Subcutaneous abdominal adipose tissue (tissue), 5 donors: Measurements from ENCODE around the gene PPEF1.
"Not testable (repeated sequence)": the region's sequence is repeated elsewhere in the genome, so short reads cannot be mapped to it uniquely, and the experiment has no call there.

Experiments used
- H3K27ac ChIP-seq: one replicate; pipeline ENCODE4 v1.7.0; 2013; ENCODE audit warnings: low read depth, mild to moderate bottlenecking, inconsistent platforms, low read length, moderate library complexity
- H3K27me3 ChIP-seq, 5 donors: one replicate each; pipeline ENCODE4 v1.7.0; 2013; ENCODE audit warnings: low read length in 5 of 5, inconsistent platforms in 1 of 5; ENCODE audit not compliant: control insufficient read depth in 5 of 5, insufficient read depth in 4 of 5
- H3K36me3 ChIP-seq, 5 donors: one replicate each; pipeline ENCODE4 v1.7.0; 2013; ENCODE audit warnings: low read length in 5 of 5; ENCODE audit not compliant: control insufficient read depth in 5 of 5, insufficient read depth in 5 of 5
- H3K4me1 ChIP-seq, 5 donors: one replicate each; pipeline ENCODE4 v1.7.0; 2013; ENCODE audit warnings: low read length in 5 of 5, mild to moderate bottlenecking in 3 of 5, moderate library complexity in 1 of 5; ENCODE audit not compliant: control insufficient read depth in 5 of 5, insufficient read depth in 5 of 5
- H3K4me3 ChIP-seq, 5 donors: one replicate each; pipeline ENCODE4 v1.7.0; 2013; ENCODE audit warnings: low read length in 5 of 5, low read depth in 1 of 5
- H3K9ac ChIP-seq, 5 donors: one replicate each; pipeline ENCODE4 v1.7.0; 2013; ENCODE audit warnings: low read length in 5 of 5, mild to moderate bottlenecking in 4 of 5, moderate library complexity in 3 of 5
- H3K9me3 ChIP-seq, 5 donors: one replicate each; pipeline ENCODE4 v1.7.0; 2013; ENCODE audit warnings: low read length in 5 of 5; ENCODE audit not compliant: control insufficient read depth in 5 of 5
- donor health status: healthy.
- donor health status: healthy.
- donor health status: healthy.
- donor health status: healthy.
- donor health status: healthy.

Gene PPEF1

DNA sequence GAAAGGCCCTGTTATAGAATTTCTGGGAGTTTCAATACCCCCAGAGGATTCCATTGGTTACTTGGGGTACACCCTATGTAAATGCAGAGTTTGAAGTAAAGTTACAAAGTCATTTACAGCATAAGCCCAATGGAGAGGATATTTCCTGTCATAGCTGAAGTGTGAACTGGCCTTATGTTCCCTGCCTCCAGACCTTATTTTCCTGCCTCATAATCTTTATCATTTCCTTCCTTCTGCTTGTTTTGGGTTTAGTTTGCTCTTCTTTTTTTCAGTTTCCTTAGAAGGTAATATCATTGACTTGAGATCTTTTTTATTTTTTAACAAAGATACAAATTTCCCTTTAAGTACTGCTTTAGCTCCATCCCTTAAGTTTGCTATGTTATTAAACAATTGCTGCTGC, 85.4 kb downstream of the PPEF1 start:
- H3K9ac ChIP-seq = no peak overlapping the region
- peaks cover 0 to 7% (median 6%) of the 10 kb centered on the region in 5 donors for H3K27me3 ChIP-seq
- H3K36me3 ChIP-seq = no peaks in the 10 kb centered on the region
- H3K9me3 ChIP-seq = peaks cover 0 to 4% (median 0%) of the 10 kb centered on the region in 5 donors
- no peaks in the 10 kb centered on the region for H3K4me1 ChIP-seq
- H3K27ac ChIP-seq = no peak overlapping the region
- H3K4me3 ChIP-seq = no peak overlapping the region

DNA sequence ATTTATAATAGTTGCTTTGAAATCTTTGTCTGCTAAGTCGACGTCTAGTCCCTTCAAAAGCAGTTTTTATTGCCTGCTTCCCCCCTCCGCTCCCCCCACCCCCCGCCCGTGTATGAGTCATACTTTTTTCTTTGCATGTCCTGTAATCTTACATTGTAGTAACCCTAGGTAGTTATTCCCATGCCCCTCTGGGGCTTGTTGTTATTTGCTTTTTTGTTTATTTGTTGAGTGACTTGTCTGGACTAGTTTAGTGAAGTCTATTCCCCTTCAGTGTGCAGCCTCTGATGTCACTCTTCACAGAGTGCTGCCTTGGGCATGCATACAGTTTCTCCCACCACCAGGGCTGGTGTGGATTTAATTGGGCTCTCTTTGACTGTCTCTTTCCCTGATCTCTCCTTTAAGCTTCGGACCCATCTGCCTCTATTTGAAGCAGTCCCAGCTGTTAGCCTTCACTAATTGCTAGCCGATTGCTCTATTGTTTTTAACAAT, 86.2 kb downstream of the PPEF1 start:
- H3K27me3 ChIP-seq = peaks cover 0 to 7% (median 6%) of the 10 kb centered on the region in 5 donors
- no peaks in the 10 kb centered on the region for H3K36me3 ChIP-seq
- peaks cover 0 to 4% (median 0%) of the 10 kb centered on the region in 5 donors for H3K9me3 ChIP-seq
- no peak overlapping the region for H3K27ac ChIP-seq
- no peaks in the 10 kb centered on the region for H3K4me1 ChIP-seq
- H3K4me3 ChIP-seq = no peak overlapping the region
- no peak overlapping the region for H3K9ac ChIP-seq

DNA sequence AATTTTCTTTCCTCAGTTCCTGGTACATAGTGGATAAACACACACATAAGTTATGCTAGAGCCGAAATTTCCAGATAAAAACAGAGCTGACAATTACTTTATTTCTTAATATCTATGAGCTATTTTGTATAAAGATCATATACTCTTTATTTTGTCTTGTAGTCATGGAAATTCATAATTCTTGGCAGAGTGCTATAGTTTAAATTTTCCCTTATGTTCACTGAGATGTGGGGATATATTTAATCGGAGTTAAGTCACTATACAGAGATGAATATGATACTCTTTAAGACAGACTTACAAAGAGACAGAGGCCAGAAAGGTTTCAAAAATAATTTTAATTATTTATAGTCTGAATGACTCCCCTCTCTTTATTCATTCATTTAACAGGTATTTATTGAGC, 89.7 kb downstream of the PPEF1 start:
- Histone ChIP-seq H3K4me1 (no peaks in the 10 kb centered on the region), H3K4me3 (no peak overlapping the region), H3K9me3 (no peaks in the 10 kb centered on the region), H3K36me3 (no peaks in the 10 kb centered on the region), H3K27ac (no peak overlapping the region), H3K9ac (no peak overlapping the region), H3K27me3 (peaks cover 0 to 7% (median 6%) of the 10 kb centered on the region in 5 donors)

DNA sequence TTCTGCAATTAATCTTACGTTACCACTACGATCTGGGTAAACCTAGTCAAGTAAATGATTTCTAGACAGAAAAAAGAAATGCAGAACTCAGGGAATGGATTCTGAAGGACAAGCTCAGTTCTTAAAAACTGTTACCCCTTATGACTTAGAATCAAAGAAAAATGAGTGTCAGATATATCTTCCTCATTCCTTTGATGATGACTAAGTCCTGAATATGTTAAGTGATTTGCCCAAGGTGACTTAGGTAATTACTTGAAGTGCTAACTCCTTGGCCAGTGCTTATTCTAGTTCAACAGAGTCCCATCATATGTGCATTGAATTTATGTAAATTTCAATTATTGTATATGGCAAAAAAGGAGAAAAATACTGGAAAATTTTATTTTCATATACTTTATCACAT, 92.5 kb downstream of the PPEF1 start:
- H3K27ac ChIP-seq = no peak overlapping the region
- H3K9ac ChIP-seq = no peak overlapping the region
- no peaks in the 10 kb centered on the region for H3K36me3 ChIP-seq
- peaks cover 0 to 2% (median 0%) of the 10 kb centered on the region in 5 donors for H3K27me3 ChIP-seq
- no peak overlapping the region for H3K4me3 ChIP-seq
- H3K4me1 ChIP-seq = no peaks in the 10 kb centered on the region
- no peaks in the 10 kb centered on the region for H3K9me3 ChIP-seq

DNA sequence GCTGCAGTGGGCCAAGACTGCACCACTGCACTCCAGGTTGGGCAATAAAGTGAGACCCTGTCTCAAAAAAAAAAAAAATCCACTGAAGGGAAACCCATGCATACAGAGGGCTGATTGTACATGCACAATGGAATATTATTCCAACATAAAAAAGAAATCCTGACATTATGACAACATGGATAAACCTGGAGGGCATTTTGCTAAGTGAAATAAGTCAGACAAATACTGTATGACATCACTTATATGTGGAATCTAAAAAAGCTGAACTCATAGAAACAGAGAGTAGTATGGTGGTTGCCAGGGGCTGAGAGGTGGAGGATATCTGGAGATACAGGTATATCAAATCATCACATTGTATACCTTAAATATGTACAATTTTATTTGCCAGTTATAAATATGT, 102.2 kb downstream of the PPEF1 start:
- Histone ChIP-seq H3K27ac (no peak overlapping the region), H3K4me1 (no peaks in the 10 kb centered on the region), H3K9me3 (peaks cover 0 to 4% (median 0%) of the 10 kb centered on the region in 5 donors), H3K27me3 (peaks cover 0 to 3% (median 0%) of the 10 kb centered on the region in 5 donors), H3K4me3 (no peak overlapping the region), H3K9ac (no peak overlapping the region), H3K36me3 (no peaks in the 10 kb centered on the region)

DNA sequence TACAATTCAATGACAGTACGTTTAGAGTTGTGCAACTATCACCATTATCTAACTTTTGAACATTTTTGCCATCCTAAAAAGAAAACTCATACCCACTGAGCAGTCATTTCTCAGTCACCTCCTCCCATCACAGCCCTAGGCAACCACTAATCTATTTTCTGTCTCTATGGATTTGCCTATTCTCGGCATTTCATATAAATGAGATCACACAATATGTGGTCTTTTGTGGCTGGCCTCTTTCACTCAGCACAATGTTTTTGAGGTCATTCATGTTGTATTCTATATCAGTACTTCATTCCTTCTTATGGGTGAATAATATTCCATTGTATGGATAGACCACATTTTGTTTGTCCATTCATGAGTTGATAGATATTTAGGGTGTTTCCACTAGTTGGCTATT, 103.0 kb downstream of the PPEF1 start:
- peaks cover 0 to 4% (median 0%) of the 10 kb centered on the region in 5 donors for H3K9me3 ChIP-seq
- H3K27me3 ChIP-seq = peaks cover 0 to 3% (median 0%) of the 10 kb centered on the region in 5 donors
- H3K36me3 ChIP-seq = no peaks in the 10 kb centered on the region
- no peak overlapping the region for H3K27ac ChIP-seq
- no peak overlapping the region for H3K9ac ChIP-seq
- no peak overlapping the region for H3K4me3 ChIP-seq
- no peaks in the 10 kb centered on the region for H3K4me1 ChIP-seq

DNA sequence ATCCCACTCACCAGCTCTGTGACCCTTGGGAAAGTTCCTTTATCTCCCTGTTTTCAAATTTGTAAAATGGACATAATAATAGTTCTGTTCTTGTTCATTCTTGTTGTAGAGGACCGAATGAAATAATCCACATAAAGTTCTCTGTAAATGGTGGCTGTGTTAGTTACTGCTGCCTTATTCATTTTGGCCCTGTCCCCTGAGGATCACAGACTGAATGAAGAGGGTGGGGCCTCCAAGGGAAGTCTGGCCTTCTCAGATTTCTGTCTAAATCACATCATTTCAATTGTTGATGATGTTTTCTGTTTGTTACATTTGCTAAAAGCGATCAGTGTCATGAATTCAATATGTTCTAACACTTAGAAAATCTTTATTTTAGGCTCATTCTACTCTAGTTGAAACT, 117.9 kb downstream of the PPEF1 start:
- Histone ChIP-seq H3K27me3 (no peaks in the 10 kb centered on the region), H3K9me3 (peaks cover 0 to 6% (median 3%) of the 10 kb centered on the region in 5 donors), H3K27ac (no peak overlapping the region), H3K36me3 (no peaks in the 10 kb centered on the region), H3K9ac (no peak overlapping the region), H3K4me3 (no peak overlapping the region), H3K4me1 (no peaks in the 10 kb centered on the region)

DNA sequence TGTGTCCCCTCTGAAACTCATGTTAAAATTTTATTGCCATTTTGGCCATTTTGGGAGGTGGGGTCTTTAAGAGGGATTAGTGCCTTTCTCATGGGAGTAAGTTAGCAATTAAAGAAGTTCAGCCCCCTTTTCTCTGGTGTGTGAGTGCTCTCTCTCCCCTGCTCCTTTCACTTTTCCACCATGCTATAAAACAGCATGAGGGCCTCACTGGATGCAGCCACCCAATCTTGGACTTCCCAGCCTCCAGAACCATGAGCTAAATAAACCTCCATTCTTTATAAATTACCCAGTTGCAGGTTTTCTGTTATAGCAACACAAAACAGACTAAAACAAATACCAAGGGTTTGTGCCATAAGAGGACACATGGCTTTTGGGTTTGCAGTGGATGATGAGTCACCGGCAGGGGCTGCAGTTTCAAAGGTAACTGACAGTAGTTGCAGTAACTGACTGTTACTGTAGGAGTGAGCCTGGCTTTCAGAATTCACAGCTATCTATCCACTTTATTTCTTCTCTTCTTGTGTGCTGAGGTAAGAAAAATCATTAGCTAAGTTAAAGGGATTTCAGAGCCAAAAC, 121.5 kb downstream of the PPEF1 start:
- Histone ChIP-seq H3K4me1 (peaks cover 0 to 4% (median 0%) of the 10 kb centered on the region in 5 donors), H3K27me3 (peaks cover 0 to 5% (median 0%) of the 10 kb centered on the region in 5 donors), H3K4me3 (no peak overlapping the region), H3K9ac (no peak overlapping the region), H3K36me3 (no peaks in the 10 kb centered on the region), H3K9me3 (peaks cover 0 to 6% (median 3%) of the 10 kb centered on the region in 5 donors), H3K27ac (no peak overlapping the region)

DNA sequence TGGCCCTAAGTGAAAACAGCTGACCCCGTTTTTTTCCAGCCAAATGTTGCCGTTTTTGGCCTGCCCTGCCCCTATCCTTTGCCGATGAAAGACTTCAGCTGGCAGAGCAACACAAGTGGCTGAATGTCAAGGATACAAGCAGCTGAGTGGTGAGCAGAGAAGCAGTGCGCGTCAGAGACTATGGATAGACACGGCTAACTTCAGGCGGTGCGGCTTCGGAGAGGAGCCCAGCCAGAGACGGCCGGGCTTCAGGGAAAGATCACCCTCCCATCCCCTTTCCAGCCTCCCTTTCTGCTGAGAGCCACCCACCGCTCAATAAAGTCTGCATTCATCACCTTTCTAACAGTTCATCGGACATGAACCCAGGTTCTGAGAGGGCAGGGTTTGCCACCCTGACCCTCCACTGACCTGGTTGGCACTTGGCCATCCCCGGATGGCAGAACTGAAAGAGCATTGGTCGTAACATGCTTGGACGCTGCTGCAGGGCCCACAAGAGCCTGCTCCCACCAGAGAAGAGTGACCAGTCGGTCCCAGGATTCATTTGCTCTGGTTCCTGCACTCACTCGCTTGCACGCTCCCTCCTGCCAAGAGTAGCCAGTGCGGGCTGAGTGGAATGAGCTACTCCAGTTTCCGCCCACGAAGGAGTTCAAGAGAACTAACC, 125.8 kb downstream of the PPEF1 start:
- Histone ChIP-seq H3K27ac (peak overlapping the region; percentile 46), H3K4me3 (peak overlapping the region; percentile 15 to 62 (median 48)), H3K36me3 (no peaks in the 10 kb centered on the region)

DNA sequence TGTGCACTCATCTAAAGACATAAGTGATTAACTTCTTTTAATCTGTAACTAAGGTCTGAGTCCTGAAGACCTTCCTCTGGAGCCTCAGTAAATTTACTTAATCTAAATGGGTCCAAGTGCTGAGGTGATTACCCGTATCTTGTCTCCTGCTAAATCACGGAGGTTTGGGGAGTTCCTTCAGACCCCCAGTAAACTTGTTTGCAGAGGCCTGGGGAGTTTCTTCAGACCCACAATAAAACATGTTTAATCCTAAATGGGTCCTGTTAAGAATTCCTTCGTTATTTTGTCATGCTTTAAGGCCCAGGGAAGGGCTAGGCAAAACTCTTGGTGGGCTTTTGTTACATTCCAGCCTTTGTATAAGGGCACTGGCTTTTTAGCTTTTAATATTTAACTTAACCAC, 140.5 kb downstream of the PPEF1 start:
- not testable (repeated sequence) for H3K9ac ChIP-seq, H3K36me3 ChIP-seq, H3K4me3 ChIP-seq, H3K27me3 ChIP-seq, H3K27ac ChIP-seq, H3K4me1 ChIP-seq
- H3K9me3 ChIP-seq = peaks cover 0 to 16% (median 0%) of the 10 kb centered on the region in 5 donors

More for the DNA sequence above, 125.8 kb downstream of the PPEF1 start:
- Histone ChIP-seq H3K27me3 (peaks cover 0 to 5% (median 0%) of the 10 kb centered on the region in 5 donors), H3K9ac (peak overlapping the region in 1 of 5 donors; percentile 57), H3K9me3 (peaks cover 0 to 6% (median 3%) of the 10 kb centered on the region in 5 donors), H3K4me1 (peaks cover 0 to 4% (median 0%) of the 10 kb centered on the region in 5 donors)
